Astrocyte of the cerebellum (primary cell): ENCODE measurements around the gene MAK.

Experiments used
- DNase-seq: peaks from one replicate; pipeline ENCODE4 v3.0.0-alpha.2; 2011; ENCODE audit warnings: low read depth
- H3K4me3 ChIP-seq: 2 replicates; pipeline ENCODE4 v1.5.1; 2011; ENCODE audit warnings: mild to moderate bottlenecking, low read depth, low read length, moderate library complexity
- CTCF ChIP-seq: IDR thresholded peaks from 2 replicates; pipeline ENCODE4 v1.5.1; 2012; ENCODE audit warnings: low read length, low read depth, moderate library complexity, mild to moderate bottlenecking; ENCODE audit errors: missing control alignments
- in situ Hi-C: cut with HindIII; loops from 2 replicates; pipeline ENCODE4 v1.10.0; 2017; ENCODE audit warnings: low sequenced_read_pairs

Gene MAK

GRCh38 chr6:10852361-10852960, 14.1 kb upstream of the MAK start:
- no peak overlapping the region for H3K4me3 ChIP-seq
- no peak for TF ChIP-seq CTCF
- no peak for DNase-seq
- in situ Hi-C loops, result no loop called here

- DNase-seq, result no peak
- no peak for TF ChIP-seq CTCF
- in situ Hi-C loops, result no loop called here
- H3K4me3 ChIP-seq, result no peak overlapping the region
Observed at GRCh38 chr6:10850728-10851127, 12.4 kb upstream of the MAK start.

- no peak for TF ChIP-seq CTCF
- in situ Hi-C loops, result no loop called here
- DNase-seq, result no peak
- H3K4me3 ChIP-seq, result no peak overlapping the region
Observed at GRCh38 chr6:10849901-10850300, 11.6 kb upstream of the MAK start.

- no peak for TF ChIP-seq CTCF
- in situ Hi-C loops, result no loop called here
- no peak for DNase-seq
- H3K4me3 ChIP-seq, result no peak overlapping the region
Observed at GRCh38 chr6:10847684-10848083, 9.3 kb upstream of the MAK start.

- in situ Hi-C loops, result no loop called here
- no peak overlapping the region for H3K4me3 ChIP-seq
- DNase-seq, result no peak
- TF ChIP-seq CTCF, result no peak
Observed at GRCh38 chr6:10843554-10843953, 5.2 kb upstream of the MAK start.

- DNase-seq, result no peak
- no peak for TF ChIP-seq CTCF
- peak overlapping the region; percentile 69 for H3K4me3 ChIP-seq
- in situ Hi-C loops, result no loop called here
Observed at GRCh38 chr6:10838794-10839333, 525 bp upstream of the MAK start.
